ENCODE measurements around the gene PTPRN2.

Gene PTPRN2

DNA sequence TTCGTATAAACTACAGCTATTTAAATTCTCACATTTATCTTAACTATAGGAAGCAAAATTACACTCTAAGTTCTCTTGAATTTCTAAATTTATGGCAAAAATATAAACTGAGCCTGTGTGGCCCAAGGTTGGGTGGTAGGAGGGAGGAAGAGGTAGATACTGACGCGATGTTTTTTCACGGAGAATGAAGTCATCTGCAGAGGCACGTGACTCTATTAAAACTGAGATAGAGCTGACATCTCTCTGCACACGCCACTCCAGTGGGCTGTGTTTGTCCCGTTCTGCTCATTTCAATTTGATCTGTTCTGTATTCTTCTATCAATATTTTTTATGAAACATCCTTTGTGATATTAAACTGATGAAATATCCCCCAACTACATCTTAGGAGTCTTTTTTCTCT is 964.1 kb downstream of the PTPRN2 start:
- Histone ChIP-seq H3K14ac (ENCODE audit: low read length) (no peak overlapping the region), H3K4me1 (ENCODE audit: control insufficient read depth in 2 of 2, insufficient read depth in 1 of 2, low read depth in 1 of 2, low read length in 2 of 2) (peaks cover 0 to 3% of the 10 kb centered on the region in 2 donors), H4K8ac (ENCODE audit: low read depth, low read length) (no peak overlapping the region), H3K9ac (ENCODE audit: low read depth, low read length, poor library complexity) (no peak overlapping the region), H2BK5ac (ENCODE audit: low read length) (no peak overlapping the region), H2BK15ac (ENCODE audit: low read length) (no peak overlapping the region), H3K4me2 (ENCODE audit: insufficient read depth, low read length, poor library complexity, severe bottlenecking) (no peak overlapping the region), H3K9me3 (replicated peaks in 1 of 2; ENCODE audit: control insufficient read depth in 2 of 2, insufficient read depth in 1 of 2, low read depth in 1 of 2, low read length in 2 of 2) (peaks cover 0 to 20% of the 10 kb centered on the region in 2 donors), H3K79me1 (ENCODE audit: low read depth, low read length) (peaks cover 15% of the 10 kb centered on the region), H3K27ac (replicated peaks; ENCODE audit: low read length) (no peak overlapping the region), H3K4ac (ENCODE audit: low read length) (no peak overlapping the region), H2AFZ (ENCODE audit: low read length) (no peak overlapping the region), H2BK120ac (ENCODE audit: low read depth, low read length) (no peak overlapping the region), H3K18ac (ENCODE audit: low read length) (no peak overlapping the region), H3K4me3 (ENCODE audit: low read length in 2 of 2) (no peak overlapping the region), H2AK5ac (ENCODE audit: low read depth, low read length) (no peak overlapping the region), H3K36me3 (replicated peaks in 1 of 2; ENCODE audit: control insufficient read depth in 2 of 2, insufficient read depth in 2 of 2, low read length in 2 of 2) (peaks cover 48 to 100% of the 10 kb centered on the region in 2 donors), H3K23ac (ENCODE audit: low read depth, low read length, poor library complexity) (no peak overlapping the region), H2BK12ac (ENCODE audit: low read length) (no peak overlapping the region), H3K27me3 (ENCODE audit: control insufficient read depth in 3 of 3, insufficient read depth in 3 of 3, low read depth in 1 of 3, low read length in 3 of 3) (no peaks in the 10 kb centered on the region), H4K91ac (ENCODE audit: low read depth, low read length, poor library complexity) (no peak overlapping the region)
- no peak for DNase-seq (ENCODE audit: low spot score)
- no CpG with 5 or more reads among the region's 7 CpGs for WGBS, 2 donors (ENCODE audit: extremely low coverage in 2 of 2, insufficient read length in 2 of 2, insufficient replicate concordance in 1 of 2)

DNA sequence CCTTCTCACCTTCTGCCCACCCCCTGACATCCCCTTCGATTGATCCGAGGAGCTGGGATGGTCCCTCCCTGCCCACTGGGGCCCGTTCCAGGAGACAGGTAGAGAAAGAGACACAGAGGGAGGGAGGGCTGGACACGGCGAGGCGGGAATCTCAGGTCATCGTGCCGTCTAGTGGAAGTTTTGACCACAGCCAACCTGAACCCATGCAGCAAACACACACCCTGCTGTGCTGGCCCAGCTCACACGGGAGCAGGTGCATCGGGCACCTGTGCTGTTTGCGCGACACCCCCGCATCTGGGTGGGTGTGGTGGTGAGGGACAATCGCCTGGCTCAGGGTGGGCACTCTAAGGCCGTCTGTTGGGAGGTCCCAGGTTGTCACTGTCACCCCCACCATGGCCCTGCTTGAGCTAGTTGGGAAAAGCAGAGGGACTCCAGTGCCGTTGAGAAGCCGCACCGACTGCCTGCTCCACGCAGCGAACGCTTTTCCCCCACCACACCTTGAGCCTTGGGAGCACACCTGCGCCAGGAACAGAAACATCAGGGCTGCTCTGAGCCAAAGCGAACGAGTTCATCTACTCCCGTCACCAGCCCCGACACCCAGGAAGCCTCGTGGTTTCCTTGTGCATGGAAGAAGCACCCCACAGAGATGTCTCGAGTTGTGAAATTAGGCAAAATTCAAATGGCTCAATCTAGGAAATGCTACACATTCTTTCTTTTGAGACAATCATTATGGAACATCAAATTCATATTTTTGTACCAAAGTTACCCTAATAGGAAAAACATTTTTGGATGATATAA is 965.0 kb downstream of the PTPRN2 start:
- Histone ChIP-seq H4K8ac (ENCODE audit: low read depth, low read length) (no peak overlapping the region), H3K79me1 (ENCODE audit: low read depth, low read length) (peaks cover 18% of the 10 kb centered on the region), H3K18ac (ENCODE audit: low read length) (peak overlapping the region; percentile 77), H3K4me3 (ENCODE audit: low read length in 2 of 2) (no peak overlapping the region), H2BK5ac (ENCODE audit: low read length) (peak overlapping the region; percentile 33), H3K23ac (ENCODE audit: low read depth, low read length, poor library complexity) (peak overlapping the region; percentile 11), H2BK120ac (ENCODE audit: low read depth, low read length) (no peak overlapping the region), H2BK15ac (ENCODE audit: low read length) (no peak overlapping the region), H2AK5ac (ENCODE audit: low read depth, low read length) (no peak overlapping the region), H3K36me3 (replicated peaks in 1 of 2; ENCODE audit: control insufficient read depth in 2 of 2, insufficient read depth in 2 of 2, low read length in 2 of 2) (peaks cover 47 to 100% of the 10 kb centered on the region in 2 donors), H3K9me3 (replicated peaks in 1 of 2; ENCODE audit: control insufficient read depth in 2 of 2, insufficient read depth in 1 of 2, low read depth in 1 of 2, low read length in 2 of 2) (peaks cover 0 to 11% of the 10 kb centered on the region in 2 donors), H3K9ac (ENCODE audit: low read depth, low read length, poor library complexity) (peak overlapping the region; percentile 34), H3K14ac (ENCODE audit: low read length) (peak overlapping the region; percentile 78), H2BK12ac (ENCODE audit: low read length) (no peak overlapping the region), H3K4ac (ENCODE audit: low read length) (no peak overlapping the region), H3K27ac (replicated peaks; ENCODE audit: low read length) (no peak overlapping the region), H3K4me1 (ENCODE audit: control insufficient read depth in 2 of 2, insufficient read depth in 1 of 2, low read depth in 1 of 2, low read length in 2 of 2) (peaks cover 0 to 1% of the 10 kb centered on the region in 2 donors), H3K4me2 (ENCODE audit: insufficient read depth, low read length, poor library complexity, severe bottlenecking) (no peak overlapping the region), H3K27me3 (ENCODE audit: control insufficient read depth in 3 of 3, insufficient read depth in 3 of 3, low read depth in 1 of 3, low read length in 3 of 3) (no peaks in the 10 kb centered on the region), H4K91ac (ENCODE audit: low read depth, low read length, poor library complexity) (no peak overlapping the region), H2AFZ (ENCODE audit: low read length) (no peak overlapping the region)
- DNase-seq (ENCODE audit: low spot score), result no peak
- no CpG with 5 or more reads among the region's 28 CpGs for WGBS, 2 donors (ENCODE audit: extremely low coverage in 2 of 2, insufficient read length in 2 of 2, insufficient replicate concordance in 1 of 2)

DNA sequence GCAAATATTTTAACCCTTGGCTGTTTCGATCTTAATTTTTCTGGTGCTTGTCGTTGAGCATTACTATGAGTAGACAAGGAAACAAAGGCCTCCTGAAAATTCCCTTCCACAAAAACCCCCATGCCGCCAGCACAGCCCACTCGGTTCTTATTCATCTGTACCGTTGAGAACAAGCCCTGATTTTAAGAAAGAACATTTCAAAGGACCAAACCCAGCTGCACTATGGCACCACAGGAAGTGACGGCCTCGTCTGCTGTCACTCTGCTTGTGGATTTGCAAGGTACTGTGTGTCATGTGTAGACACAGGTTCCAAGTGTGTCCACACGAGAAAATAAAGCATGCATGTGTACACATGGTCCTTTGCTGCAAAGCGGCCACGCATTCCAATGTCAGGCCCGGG is 965.6 kb downstream of the PTPRN2 start:
- Histone ChIP-seq H2BK15ac (ENCODE audit: low read length) (no peak overlapping the region), H2BK120ac (ENCODE audit: low read depth, low read length) (no peak overlapping the region), H3K9me3 (replicated peaks in 1 of 2; ENCODE audit: control insufficient read depth in 2 of 2, insufficient read depth in 1 of 2, low read depth in 1 of 2, low read length in 2 of 2) (peaks cover 0 to 11% of the 10 kb centered on the region in 2 donors), H3K27me3 (ENCODE audit: control insufficient read depth in 3 of 3, insufficient read depth in 3 of 3, low read depth in 1 of 3, low read length in 3 of 3) (no peaks in the 10 kb centered on the region), H2BK12ac (ENCODE audit: low read length) (no peak overlapping the region), H3K14ac (ENCODE audit: low read length) (peak overlapping the region; percentile 78), H2AK5ac (ENCODE audit: low read depth, low read length) (no peak overlapping the region), H3K79me1 (ENCODE audit: low read depth, low read length) (peaks cover 18% of the 10 kb centered on the region), H3K18ac (ENCODE audit: low read length) (peak overlapping the region; percentile 33), H3K4me1 (ENCODE audit: control insufficient read depth in 2 of 2, insufficient read depth in 1 of 2, low read depth in 1 of 2, low read length in 2 of 2) (peaks cover 0 to 1% of the 10 kb centered on the region in 2 donors), H3K9ac (ENCODE audit: low read depth, low read length, poor library complexity) (no peak overlapping the region), H3K4me2 (ENCODE audit: insufficient read depth, low read length, poor library complexity, severe bottlenecking) (no peak overlapping the region), H4K91ac (ENCODE audit: low read depth, low read length, poor library complexity) (no peak overlapping the region), H3K27ac (replicated peaks; ENCODE audit: low read length) (no peak overlapping the region), H3K4me3 (ENCODE audit: low read length in 2 of 2) (no peak overlapping the region), H2BK5ac (ENCODE audit: low read length) (peak overlapping the region; percentile 33), H3K36me3 (replicated peaks in 1 of 2; ENCODE audit: control insufficient read depth in 2 of 2, insufficient read depth in 2 of 2, low read length in 2 of 2) (peaks cover 47 to 100% of the 10 kb centered on the region in 2 donors), H3K23ac (ENCODE audit: low read depth, low read length, poor library complexity) (peak overlapping the region; percentile 11), H3K4ac (ENCODE audit: low read length) (no peak overlapping the region), H4K8ac (ENCODE audit: low read depth, low read length) (no peak overlapping the region), H2AFZ (ENCODE audit: low read length) (no peak overlapping the region)
- no CpG with 5 or more reads among the region's 11 CpGs for WGBS, 2 donors (ENCODE audit: extremely low coverage in 2 of 2, insufficient read length in 2 of 2, insufficient replicate concordance in 1 of 2)
- DNase-seq (ENCODE audit: low spot score), result no peak

DNA sequence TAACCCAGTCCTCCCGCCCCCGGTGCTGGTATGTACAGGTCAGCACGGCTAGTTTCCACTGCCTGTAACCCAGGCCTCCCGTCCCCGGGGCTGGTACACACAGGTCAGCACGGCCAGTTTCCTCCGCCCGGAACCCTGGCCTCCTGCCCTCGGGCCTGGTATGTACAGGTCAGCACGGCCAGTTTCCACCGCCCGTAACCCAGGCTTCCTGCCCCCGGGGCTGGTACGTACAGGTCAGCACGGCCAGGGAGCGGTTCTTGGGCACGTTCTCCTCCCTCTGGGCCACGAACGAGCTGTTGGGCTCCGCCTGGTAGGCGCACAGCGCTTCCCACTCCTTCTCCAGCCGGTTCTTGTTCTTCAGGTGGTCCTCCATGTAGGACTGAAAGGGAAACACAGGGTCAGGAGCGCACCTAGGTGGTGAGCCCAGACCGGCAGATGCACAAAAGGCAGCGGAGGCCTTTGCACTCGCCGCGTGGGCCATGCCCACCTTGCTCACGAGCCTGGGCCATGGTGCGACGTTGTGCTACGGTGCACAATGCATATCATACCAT is 966.4 kb downstream of the PTPRN2 start:
- no peak overlapping the region for H2BK120ac ChIP-seq (ENCODE audit: low read depth, low read length)
- H4K91ac ChIP-seq (ENCODE audit: low read depth, low read length, poor library complexity), result no peak overlapping the region
- H3K27me3 ChIP-seq (ENCODE audit: control insufficient read depth in 3 of 3, insufficient read depth in 3 of 3, low read depth in 1 of 3, low read length in 3 of 3), result no peaks in the 10 kb centered on the region
- peak overlapping the region; percentile 15 for H3K27ac ChIP-seq (replicated peaks; ENCODE audit: low read length)
- H3K36me3 ChIP-seq (replicated peaks in 1 of 2; ENCODE audit: control insufficient read depth in 2 of 2, insufficient read depth in 2 of 2, low read length in 2 of 2), result peaks cover 51 to 100% of the 10 kb centered on the region in 2 donors
- no peak overlapping the region for H3K4me3 ChIP-seq (ENCODE audit: low read length in 2 of 2)
- H3K23ac ChIP-seq (ENCODE audit: low read depth, low read length, poor library complexity), result peak overlapping the region; percentile 70
- peak overlapping the region; percentile 68 for H3K9ac ChIP-seq (ENCODE audit: low read depth, low read length, poor library complexity)
- no peak overlapping the region for H2BK5ac ChIP-seq (ENCODE audit: low read length)
- H3K4me2 ChIP-seq (ENCODE audit: insufficient read depth, low read length, poor library complexity, severe bottlenecking), result no peak overlapping the region
- no peak overlapping the region for H2AFZ ChIP-seq (ENCODE audit: low read length)
- DNase-seq (ENCODE audit: low spot score), result no peak
- H2BK15ac ChIP-seq (ENCODE audit: low read length), result no peak overlapping the region
- H3K79me1 ChIP-seq (ENCODE audit: low read depth, low read length), result peaks cover 18% of the 10 kb centered on the region
- peak overlapping the region; percentile 27 for H2AK5ac ChIP-seq (ENCODE audit: low read depth, low read length)
- H4K8ac ChIP-seq (ENCODE audit: low read depth, low read length), result peak overlapping the region; percentile 65
- H3K18ac ChIP-seq (ENCODE audit: low read length), result peak overlapping the region; percentile 69
- no peak overlapping the region for H3K4ac ChIP-seq (ENCODE audit: low read length)
- no peak overlapping the region for H2BK12ac ChIP-seq (ENCODE audit: low read length)
- peaks cover 0 to 11% of the 10 kb centered on the region in 2 donors for H3K9me3 ChIP-seq (replicated peaks in 1 of 2; ENCODE audit: control insufficient read depth in 2 of 2, insufficient read depth in 1 of 2, low read depth in 1 of 2, low read length in 2 of 2)
- H3K14ac ChIP-seq (ENCODE audit: low read length), result peak overlapping the region; percentile 92
- WGBS, 2 donors (ENCODE audit: extremely low coverage in 2 of 2, insufficient read length in 2 of 2, insufficient replicate concordance in 1 of 2), result no CpG with 5 or more reads among the region's 33 CpGs
- peaks cover 0 to 1% of the 10 kb centered on the region in 2 donors for H3K4me1 ChIP-seq (ENCODE audit: control insufficient read depth in 2 of 2, insufficient read depth in 1 of 2, low read depth in 1 of 2, low read length in 2 of 2)
